DMS153 treated with DMSO at 0.1 percent for 48 hours (cell line): ENCODE measurements around the gene DHDH.

ENCODE experiments used
- DNase-seq: peaks from one replicate; lab custom pipeline; 2025; ENCODE audit not compliant: unreplicated experiment; lab: John Stamatoyannopoulos, UW

DHDH gene

DNA sequence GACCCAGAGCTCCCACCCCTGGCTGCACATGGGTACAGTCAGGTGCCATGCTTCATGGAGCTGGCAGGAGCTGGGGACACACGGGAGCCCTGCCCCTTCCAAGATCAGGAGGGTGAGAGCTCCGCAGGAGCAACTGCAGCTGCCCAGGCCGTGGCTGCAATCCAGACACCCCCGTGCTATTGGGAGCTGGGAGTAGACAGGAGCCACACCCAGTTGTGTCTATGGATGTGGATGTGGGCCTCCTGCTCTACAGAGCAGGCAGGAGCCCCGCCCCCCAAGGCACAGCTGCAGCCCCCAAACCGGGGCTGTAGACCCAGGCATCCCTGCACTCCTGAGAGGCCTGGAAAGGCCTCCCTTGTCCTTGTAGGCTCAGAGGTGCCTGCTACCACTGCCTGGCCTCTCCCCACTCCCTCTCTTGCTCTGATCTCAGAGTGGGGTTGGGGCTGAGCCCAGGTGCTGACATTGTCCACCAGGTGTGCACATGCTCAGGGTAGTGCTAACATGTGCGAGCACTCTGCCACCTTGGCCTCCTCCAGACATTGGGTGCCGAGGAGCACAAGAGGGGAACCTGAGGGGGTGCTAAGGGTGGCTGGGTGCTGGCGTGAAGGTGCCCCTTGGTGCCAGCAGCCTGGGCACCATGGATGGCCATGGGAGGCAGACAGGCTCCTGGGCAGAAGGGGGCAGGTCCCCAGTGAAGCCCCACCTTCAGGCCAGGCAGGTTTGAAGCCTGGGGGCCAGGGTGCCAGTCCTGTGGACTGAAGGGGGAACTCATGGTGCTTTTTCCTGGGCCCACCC, 13.2 kb downstream of the DHDH start:
- DNase-seq = no peak

DNA sequence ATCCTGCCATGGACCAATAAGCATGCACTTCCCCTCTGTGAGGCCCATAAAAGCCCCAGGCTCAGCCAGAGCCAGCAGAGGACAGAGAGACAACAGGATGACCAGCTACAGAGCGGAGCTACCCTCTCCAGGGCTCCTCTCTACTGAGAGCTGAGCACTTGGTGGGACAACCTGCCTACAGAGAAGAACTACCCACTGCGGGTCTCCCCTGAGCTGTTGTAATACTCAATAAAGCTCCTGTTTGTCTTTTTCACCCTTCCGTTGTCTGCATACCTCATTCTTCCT, 13.7 kb downstream of the DHDH start:
- no peak for DNase-seq

DNA sequence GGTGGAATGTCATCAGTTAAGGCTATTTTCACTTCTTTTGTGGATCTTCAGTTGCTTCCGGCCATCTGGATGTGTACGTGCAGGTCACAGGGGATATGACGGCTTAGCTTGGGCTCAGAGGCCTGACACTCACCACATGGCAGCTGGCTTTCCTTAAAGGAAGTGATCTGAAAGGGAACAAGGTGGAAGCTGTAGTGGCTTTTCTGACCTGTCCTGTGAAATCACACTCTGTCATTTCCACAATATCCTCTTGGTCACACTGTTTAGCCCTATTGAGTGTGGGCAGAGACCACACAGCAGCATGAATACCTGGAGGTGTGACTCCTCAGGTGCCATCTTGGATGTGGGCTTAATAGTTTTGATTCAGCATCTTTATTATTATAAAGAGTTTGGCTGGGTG, 16.7 kb downstream of the DHDH start:
- no peak for DNase-seq

DNA sequence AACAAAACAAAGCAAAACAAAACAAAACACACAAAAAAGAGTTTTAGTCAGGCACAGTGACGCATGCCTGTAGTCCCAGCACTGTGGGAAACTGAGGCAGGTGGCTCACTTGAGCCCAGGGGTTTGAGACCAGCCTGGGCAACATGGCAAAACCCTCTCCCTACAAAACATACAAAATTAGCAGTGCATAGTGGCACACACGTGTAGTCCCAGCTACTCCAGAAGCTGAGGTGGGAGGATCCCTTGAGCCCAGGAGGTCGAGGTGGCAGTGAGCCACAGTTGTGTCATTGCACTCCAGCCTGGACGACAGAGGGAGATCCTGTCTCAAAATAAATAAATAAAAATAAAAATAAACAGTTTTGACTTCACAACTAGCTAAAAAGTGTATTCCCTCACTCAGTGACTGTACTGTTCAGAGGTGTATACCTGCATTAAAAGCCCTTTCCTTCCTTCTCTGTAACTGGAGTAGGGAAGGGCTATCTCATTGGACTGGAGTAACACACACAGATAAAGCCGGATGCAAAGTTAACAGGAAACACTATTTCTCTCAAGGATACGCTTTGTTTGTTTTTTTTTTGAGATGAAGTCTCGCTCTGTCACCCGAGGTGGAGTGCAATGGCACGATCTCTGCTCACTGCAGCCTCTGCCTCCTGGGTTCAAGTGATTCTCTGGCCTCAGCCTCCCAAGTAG, 17.5 kb downstream of the DHDH start:
- DNase-seq = no peak

DNA sequence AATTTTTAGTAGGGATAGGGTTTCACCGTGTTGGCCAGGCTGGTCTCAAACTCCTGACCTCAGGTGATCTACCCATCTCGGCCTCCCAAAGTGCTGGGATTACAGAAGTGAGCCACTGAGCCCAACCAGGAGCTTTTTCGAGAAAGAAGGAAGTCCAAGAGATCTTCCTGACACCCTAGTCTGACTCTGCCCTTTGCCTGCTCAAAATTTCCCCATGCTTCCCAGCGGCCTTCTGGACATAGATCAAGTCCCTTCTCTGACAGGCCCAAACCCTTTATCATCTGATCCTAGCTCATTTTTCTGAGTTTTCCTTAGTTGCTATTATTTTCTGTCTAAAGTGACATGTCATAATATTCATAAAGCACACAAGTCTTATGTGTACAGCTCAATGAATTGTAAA, 19.6 kb downstream of the DHDH start:
- DNase-seq = no peak

DNA sequence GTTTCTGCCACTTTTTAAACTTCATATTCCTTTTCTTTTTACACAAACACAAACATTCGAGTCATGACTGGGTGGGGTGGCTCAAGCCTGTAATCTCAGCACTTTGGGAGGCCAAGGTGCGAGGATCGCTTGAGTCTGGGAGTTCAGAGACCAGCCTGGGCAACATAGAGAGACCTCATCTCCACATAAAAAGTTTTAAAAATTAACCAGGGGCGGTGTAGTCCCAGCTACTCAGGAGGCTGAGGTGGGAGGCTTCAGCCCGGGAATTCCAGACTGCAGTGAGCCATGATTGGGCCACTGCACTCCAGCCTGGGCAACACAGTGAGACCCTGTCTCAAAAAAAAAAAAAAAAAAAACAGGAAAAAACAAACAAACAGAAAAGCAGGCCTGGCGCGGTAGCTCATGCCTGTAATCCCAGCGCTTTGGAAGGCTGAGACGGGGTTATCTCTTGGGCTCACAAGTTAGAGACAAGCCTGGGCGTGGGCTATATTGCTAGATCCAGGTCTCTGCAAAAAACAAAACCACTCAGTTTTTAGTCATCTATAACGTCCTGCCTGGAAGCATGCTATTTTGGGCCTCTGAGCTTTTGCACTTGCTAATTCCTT, 20.6 kb downstream of the DHDH start:
- DNase-seq = no peak

DNA sequence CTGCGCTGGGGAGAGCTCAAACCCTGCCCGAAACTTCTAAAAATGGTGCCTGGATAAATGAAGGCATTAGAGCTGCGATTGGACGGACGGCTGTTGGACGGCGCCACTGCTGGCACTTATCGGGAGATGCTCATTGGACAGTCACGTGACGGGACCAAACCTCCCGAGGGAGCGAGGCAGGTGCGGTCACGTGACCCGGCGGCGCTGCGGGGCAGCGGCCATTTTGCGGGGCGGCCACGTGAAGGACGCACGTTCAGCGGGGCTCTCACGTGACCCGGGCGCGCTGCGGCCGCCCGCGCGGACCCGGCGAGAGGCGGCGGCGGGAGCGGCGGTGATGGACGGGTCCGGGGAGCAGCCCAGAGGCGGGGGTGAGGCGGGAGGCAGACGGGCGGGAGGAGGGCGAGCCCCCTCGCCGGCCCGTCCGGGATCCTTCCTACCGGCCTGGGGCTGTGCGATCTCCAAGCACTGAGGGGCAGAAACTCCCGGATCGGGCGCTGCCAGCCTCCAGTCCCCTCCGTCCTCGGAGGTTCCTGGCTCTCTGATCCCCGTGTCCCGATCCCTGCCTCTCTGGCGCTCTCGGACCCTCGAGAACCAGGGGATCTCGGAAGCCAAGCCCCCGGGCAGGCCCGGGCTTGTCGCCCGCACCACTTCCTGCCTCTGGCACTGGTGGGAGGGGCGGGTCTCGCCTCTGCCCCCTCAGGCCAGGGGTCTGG, 21.3 kb downstream of the DHDH start, which contains the start of gene BAX:
BAX (plus strand) TSS at position 281 of the 713 bp plus-strand sequence; CDS start at position 335, 54 bp downstream.
- peak; percentile 89 for DNase-seq

DNA sequence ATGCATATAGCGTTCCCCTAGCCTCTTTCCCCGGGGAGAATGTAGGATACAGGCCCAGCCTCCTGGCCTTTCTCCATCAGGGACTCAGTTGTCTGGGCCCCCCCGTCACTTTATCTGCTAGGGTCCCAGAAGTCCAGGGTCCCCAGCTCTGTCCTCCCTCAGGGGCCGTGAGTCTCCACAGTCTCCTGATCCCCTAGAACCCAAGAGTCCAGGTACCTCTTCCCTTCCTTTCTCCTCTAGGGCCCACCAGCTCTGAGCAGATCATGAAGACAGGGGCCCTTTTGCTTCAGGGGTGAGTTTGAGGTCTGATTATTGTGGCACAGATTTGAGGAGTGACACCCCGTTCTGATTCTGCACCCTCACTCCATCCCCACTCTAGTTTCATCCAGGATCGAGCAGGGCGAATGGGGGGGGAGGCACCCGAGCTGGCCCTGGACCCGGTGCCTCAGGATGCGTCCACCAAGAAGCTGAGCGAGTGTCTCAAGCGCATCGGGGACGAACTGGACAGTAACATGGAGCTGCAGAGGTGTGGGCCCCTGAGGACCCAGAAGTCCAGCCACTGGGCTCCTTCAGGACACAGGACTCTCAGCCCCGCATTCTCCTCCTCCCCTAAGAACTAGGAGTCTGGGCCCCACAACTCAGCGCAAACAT, 21.9 kb downstream of the DHDH start:
- no peak for DNase-seq

DNA sequence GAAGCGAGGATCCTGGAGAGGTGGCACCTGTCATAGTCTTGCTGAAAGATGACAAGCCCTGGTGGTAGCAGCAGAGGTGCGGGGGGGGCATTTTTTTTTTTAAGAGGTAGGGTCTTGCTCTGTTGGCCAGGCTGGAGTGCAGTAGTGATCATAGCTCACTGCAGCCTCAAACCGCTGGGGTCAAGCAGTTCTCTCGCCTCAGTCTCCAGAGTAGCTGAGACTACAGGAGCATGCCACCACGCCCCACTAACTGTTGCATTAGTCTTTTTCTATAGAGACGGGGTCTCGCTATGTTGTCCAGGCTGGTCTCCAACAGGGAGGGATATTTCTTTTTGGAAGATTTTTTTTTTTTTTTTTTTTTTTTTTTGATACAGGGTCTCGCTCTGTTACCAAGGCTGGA, 24.5 kb downstream of the DHDH start:
- no peak for DNase-seq

DNA sequence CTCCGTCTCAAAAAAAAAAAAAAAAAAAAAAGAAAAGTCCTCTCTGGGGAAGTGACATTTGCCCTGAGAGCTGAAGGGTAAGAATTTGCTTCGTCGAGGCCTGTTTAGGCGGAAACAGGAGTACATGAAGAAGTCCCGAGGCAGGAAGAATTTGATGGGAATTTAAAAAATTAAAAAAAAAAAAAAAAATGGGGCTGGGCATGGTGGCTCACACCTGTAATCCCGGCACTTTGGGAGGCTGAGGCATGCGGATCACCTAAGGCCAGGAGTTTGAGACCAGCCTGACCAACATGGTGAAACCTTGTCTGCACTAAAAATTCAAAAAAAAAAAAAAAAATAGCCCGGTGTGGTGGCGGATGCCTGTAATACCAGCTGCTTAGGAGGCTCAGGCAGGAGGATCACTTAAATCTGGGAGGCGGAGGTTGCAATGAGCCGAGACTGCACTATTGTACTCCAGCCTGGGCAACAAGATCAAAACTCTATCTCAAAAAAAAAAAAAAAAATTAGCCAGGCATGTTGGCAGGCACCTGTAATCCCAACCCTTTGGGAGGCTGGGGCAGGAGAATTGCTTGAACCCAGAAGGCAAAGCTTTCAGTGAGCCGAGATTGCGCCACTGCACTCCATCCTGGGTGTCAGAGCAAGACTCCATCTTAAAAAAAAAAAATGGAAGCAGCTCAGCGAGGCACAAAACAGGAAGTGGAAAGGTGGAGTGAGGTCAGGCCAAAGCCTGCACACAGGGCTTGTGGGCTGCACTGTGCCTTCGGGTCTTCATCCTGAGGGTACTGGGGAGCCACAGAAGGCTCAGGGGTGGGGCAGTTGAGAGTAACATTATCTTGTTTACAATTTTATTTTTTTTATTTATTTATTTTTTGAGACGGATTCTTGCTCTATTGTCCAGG, 26.1 kb downstream of the DHDH start:
- no peak for DNase-seq

DNA sequence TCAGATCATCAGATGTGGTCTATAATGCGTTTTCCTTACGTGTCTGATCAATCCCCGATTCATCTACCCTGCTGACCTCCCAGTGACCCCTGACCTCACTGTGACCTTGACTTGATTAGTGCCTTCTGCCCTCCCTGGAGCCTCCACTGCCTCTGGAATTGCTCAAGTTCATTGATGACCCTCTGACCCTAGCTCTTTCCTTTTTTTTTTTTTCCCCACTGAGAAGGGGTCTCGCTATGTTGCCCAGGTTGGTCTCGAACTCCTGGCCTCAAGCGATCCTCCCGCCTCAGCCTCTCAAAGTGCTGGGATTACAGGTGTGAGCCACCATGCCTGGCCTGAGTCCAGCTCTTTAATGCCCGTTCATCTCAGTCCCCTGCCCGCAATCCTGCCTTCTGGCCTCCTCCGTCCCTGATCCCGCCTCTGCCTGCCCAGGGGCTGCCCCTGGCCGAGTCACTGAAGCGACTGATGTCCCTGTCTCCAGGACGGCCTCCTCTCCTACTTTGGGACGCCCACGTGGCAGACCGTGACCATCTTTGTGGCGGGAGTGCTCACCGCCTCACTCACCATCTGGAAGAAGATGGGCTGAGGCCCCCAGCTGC, 27.7 kb downstream of the DHDH start:
- no peak for DNase-seq

DNA sequence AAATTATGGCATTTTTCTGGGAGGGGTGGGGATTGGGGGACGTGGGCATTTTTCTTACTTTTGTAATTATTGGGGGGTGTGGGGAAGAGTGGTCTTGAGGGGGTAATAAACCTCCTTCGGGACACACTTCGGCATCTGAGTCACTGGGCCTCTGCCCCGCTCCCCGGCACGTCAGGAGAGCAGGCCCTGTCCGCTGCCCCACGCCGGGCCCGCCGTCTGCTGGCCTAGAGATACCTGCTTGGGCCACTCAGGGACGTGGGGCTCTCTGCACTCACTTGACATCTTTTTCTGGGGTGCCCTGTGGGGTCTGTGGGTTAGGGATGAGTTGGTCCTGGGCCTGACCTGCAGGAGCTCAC, 28.2 kb downstream of the DHDH start:
- DNase-seq = no peak

DNA sequence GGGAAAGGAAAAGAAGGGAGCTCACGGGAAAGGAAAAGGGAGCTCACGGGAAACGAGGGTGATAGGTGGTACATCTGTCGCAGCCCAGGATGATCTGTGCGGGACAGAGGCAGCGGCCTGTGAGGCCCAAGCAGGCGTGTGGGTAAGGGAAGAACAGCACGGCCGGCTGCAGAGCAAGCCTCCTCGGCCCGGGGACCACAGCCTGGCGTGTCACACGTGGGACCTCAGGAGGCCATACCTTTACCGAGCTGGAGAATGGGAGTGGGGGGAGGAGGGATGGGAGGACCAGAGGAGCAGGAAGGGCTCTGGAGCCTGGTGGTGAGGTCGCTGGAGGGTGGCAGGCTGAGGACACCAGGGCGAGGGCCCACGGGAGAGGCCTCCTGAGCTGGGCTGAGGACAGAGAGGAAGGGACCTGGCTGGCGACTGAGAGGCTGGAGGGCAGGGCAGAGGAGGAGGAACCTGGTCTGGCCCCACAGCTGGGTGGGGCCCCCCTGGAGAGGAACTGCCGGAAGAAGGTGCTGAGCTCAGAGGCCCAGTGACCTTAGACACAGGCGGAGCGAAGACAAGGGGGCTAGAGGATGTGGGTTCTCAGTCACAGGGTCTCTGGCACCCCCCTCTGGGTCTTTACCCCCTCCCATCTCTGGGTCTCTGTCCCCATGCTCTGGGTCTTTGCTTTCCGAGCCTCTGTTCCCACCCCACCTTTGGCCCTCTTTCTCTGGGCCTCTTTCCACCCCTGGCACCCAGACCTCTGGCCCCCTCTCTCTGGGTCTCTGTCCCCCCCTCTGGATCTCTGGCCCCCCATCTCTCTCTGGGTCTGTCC, 28.7 kb downstream of the DHDH start:
- DNase-seq = peak; percentile 34

DNA sequence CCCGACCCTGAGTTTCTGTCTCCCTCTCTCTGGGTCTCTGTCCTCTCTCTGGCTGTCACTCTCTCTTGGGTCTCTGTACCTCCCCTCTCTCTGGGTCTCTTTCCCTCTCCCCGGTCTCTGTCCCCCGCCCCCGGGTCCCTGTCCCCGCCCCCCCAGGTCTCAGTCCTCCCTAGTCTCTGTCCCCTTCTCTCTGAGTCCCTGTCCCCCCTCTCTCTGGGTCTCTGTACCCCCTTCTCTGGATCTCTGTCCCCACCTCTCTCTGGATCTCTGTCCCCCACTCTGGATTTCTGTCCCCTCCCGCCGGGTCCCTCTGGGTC, 29.3 kb downstream of the DHDH start:
- no peak for DNase-seq

DNA sequence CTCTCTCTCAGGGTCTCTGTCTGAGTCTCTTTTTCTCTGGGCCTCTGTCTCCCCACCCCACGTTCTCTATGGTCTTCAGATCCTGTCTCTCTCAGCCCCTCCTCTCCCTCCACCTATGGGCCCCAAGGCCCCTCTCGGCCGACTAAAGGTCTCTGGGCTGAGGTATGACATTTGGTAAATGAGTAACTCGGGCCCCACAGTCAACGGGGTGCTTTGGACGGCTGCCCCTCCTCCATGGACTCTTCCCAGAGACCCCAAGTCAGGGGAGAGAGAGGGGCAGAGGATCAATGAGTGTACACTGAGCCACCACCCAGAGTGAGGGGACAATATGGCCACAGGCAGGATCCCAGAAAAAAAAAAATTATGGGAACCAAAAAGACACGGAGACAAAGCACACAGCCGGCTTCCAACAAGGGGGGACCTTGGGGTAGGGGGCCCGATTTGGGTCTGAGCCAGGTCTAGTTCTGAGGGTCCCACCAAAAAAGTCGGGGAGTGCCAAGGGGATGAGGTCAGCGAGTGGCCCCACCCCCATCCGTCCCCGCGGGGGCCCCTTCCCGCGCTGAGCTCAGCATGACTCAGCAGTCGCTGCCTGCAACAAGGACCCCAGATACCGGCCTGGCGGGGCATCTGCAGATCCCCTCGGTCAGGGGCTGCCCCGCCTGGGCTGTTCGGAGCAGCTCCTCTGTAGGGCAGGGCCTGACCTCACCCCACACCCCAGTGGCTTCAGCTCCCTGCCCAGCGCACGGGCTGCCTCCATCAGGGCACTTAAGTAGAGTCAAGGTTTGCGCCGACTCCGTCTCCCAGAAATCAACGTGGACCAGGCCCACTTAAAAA, 30.1 kb downstream of the DHDH start:
- DNase-seq = peak; percentile 53

DNA sequence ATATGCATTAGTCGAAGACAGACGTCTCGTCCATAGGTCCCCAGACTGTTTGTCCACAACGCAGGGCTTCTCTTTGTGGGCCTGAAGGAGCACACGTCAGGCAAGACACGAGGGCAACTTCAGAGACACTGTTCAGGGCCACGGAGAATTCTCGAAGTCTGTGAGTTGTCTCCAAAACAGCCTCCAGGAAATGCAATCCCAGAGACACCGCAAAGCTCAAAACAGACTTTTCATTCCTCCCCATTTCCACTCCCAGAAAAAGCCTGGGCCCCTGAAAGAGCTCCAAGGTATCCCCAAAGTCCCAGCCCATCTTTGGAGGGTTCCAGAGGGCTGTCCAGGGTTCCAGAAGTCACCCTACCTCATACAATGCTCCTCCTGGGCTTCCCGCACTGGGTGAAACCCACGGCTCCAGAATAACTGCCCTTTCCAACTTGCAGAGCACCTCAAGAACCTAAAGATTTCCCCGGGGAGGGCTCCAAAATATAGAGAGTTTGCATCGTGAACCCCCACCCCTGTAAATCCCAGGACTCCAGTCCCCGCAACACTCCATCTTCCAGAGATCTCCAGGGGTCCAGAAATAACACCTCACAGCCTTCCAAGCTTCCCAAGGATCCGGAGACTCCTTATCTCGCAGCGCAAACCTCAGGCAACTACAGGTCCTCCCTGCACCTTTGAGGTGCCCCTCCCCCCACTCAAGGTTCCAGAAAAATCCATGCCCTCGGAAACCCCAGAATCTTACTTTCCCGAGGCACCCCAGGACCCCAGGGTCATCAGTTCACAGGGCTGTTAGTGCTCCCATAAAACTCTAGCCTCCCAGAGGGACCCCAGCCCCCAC, 30.9 kb downstream of the DHDH start:
- DNase-seq = no peak

DNA sequence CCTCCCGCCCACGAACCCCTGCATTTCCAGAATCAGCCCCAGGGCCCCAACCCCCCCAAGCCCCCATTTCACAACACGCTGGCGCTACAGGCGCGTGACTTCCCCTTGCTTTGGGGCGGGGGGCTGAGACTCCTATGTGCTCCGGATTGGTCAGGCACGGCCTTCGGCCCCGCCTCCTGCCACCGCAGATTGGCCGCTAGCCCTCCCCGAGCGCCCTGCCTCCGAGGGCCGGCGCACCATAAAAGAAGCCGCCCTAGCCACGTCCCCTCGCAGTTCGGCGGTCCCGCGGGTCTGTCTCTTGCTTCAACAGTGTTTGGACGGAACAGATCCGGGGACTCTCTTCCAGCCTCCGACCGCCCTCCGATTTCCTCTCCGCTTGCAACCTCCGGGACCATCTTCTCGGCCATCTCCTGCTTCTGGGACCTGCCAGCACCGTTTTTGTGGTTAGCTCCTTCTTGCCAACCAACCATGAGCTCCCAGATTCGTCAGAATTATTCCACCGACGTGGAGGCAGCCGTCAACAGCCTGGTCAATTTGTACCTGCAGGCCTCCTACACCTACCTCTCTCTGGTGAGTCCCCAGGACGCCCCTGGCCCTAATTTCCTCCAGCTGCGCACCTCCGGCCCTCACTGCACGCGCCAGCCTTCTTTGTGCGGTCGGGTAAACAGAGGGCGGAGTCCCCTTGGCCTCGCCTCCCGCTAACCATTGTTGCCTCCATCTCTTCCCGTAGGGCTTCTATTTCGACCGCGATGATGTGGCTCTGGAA, 31.7 kb downstream of the DHDH start, which contains the start of gene FTL:
FTL (plus strand) TSS at position 270 of the 766 bp plus-strand sequence; CDS start at position 469, 199 bp downstream.
- peak; percentile 90 for DNase-seq
